Left lung (tissue), 10 donors: ENCODE data around the gene RAB35. TPM values are rescaled to one million over a fixed set of nuclear protein-coding genes. Genes with fewer than 3 reads are reported as not detected.
A peak's percentile ranks its signal among the peaks of the same experiment; 100 is the strongest.

Source experiments
- ATAC-seq: fragments of 200-7000 bp; cut with Tn5 transposase; one replicate; pipeline ENCODE4 v1.9.1; 2020; ENCODE audit warnings: moderate library complexity
- DNase-seq, 4 donors: peaks; one replicate each; pipeline ENCODE4 v3.0.0-alpha.2; 2013 to 2020
- H3K27ac ChIP-seq, 2 donors: fragments of 200-600 bp; sonication (generic) in 1 of 2; one replicate each; pipeline versions ENCODE4 v1.5.0 to v1.8.0; 2020 to 2021
- H3K27me3 ChIP-seq, 2 donors: fragments of 200-600 bp; sonication (generic) in 1 of 2; one replicate each; pipeline versions ENCODE4 v1.5.0 to v1.8.0; 2020 to 2021
- H3K36me3 ChIP-seq, 2 donors: fragments of 200-600 bp; sonication (generic) in 1 of 2; one replicate each; pipeline versions ENCODE4 v1.5.0 to v1.8.0; 2020 to 2021
- H3K4me1 ChIP-seq, 2 donors: fragments of 200-600 bp; one replicate each; pipeline ENCODE4 v1.8.0; 2021
- H3K4me3 ChIP-seq, 2 donors: fragments of 200-600 bp; sonication (generic) in 1 of 2; one replicate each; pipeline versions ENCODE4 v1.5.0 to v1.8.0; 2020 to 2021; ENCODE audit warnings: mild to moderate bottlenecking in 1 of 2
- H3K9me3 ChIP-seq, 2 donors: fragments of 200-600 bp; sonication (generic) in 1 of 2; one replicate each; pipeline versions ENCODE4 v1.5.0 to v1.8.0; 2020 to 2021
- intact Hi-C, 2 donors: fragments of 100-400 bp; cut with DNase I; formaldehyde crosslinking; loops; one replicate each; pipeline versions ENCODE4 v1.11.2 to v1.14.2; 2022
- polyA plus RNA-seq, 6 donors: library from polyadenylated mRNA; unstranded; fragments of 120-200 nt; gene quantifications; one replicate each; pipeline ENCODE4 v1.2.1, GENCODE V29; 2013; ENCODE audit not compliant: insufficient read length in 6 of 6
- total RNA-seq, 2 donors: library from RNA; stranded (reverse); fragmentation: NEBNext Ultra II Directional; extraction: Animal tissue kit (Norgen Biotek cat#: 25700); gene quantifications; one replicate each; pipeline ENCODE4 v1.2.1, GENCODE V29; 2021
- TF ChIP-seq, protein P1 (sequence below), 2 donors: fragments of 200-600 bp; sonication (generic) in 1 of 2; IDR thresholded peaks; one replicate each; pipeline versions ENCODE4 v1.5.0 to v1.8.0; 2021; ENCODE audit warnings: antibody characterized with exemption in 2 of 2
- donor health status: DM: no; HTN: yes; CAD: no.
- donor health status: DM: no; HTN: no; CAD: no.

RAB35 gene
- total and polyA plus RNA-seq, 8 donors: 35.1 to 54.2 (median 39.2) TPM

GRCh38 chr12:120072472-120073249 lies 43.9 kb downstream of the RAB35 start:
- H3K36me3 ChIP-seq: no peaks in the 10 kb centered on the region
- H3K9me3 ChIP-seq: no peaks in the 10 kb centered on the region
- no peak overlapping the region for H3K27ac ChIP-seq
- H3K4me1 ChIP-seq: no peaks in the 10 kb centered on the region
- TF ChIP-seq, protein P1, sequence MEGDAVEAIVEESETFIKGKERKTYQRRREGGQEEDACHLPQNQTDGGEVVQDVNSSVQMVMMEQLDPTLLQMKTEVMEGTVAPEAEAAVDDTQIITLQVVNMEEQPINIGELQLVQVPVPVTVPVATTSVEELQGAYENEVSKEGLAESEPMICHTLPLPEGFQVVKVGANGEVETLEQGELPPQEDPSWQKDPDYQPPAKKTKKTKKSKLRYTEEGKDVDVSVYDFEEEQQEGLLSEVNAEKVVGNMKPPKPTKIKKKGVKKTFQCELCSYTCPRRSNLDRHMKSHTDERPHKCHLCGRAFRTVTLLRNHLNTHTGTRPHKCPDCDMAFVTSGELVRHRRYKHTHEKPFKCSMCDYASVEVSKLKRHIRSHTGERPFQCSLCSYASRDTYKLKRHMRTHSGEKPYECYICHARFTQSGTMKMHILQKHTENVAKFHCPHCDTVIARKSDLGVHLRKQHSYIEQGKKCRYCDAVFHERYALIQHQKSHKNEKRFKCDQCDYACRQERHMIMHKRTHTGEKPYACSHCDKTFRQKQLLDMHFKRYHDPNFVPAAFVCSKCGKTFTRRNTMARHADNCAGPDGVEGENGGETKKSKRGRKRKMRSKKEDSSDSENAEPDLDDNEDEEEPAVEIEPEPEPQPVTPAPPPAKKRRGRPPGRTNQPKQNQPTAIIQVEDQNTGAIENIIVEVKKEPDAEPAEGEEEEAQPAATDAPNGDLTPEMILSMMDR (IDR thresholded peaks at IDR 0.05): no peak
- H3K4me3 ChIP-seq: no peak overlapping the region
- intact Hi-C loops: no loop called here
- ATAC-seq: no peak
- no peak for DNase-seq
- H3K27me3 ChIP-seq: no peaks in the 10 kb centered on the region

DNA sequence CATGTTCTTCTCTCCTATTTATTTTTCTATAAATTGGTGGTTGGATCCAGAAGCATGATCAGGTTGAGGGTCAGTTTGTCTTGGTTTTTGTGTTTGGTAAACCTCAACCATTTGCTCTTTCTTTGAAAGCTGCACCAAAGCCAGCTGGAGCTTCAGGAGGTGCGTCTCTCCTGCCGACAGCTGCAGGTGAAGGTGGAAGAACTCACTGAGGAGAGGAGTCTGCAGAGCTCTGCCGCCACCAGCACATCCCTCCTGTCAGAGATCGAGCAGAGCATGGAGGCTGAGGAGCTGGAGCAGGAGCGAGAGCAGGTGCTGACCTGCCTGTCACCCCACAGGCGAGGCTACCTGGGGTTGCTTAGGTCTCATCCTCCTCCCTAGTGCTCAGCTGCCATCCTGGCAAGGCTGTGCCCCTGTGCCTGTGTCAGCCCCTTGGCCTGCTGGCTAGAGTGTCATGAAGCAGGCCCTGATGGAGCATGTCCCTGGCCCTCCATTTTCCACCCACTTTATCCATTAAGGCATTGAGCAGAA lies 45.0 kb downstream of the RAB35 start:
- DNase-seq: no peak
- intact Hi-C loops: no loop called here
- H3K27me3 ChIP-seq: no peaks in the 10 kb centered on the region
- no peaks in the 10 kb centered on the region for H3K36me3 ChIP-seq
- H3K27ac ChIP-seq: no peak overlapping the region
- no peaks in the 10 kb centered on the region for H3K4me1 ChIP-seq
- no peaks in the 10 kb centered on the region for H3K9me3 ChIP-seq
- TF ChIP-seq, protein P1 (IDR thresholded peaks at IDR 0.05): no peak
- ATAC-seq: no peak
- H3K4me3 ChIP-seq: no peak overlapping the region

GRCh38 chr12:120069278-120069677 lies 47.3 kb downstream of the RAB35 start:
- Histone ChIP-seq H3K9me3 (no peaks in the 10 kb centered on the region), H3K4me3 (no peak overlapping the region), H3K4me1 (no peaks in the 10 kb centered on the region), H3K27ac (no peak overlapping the region), H3K27me3 (no peaks in the 10 kb centered on the region), H3K36me3 (no peaks in the 10 kb centered on the region)
- DNase-seq (no peak), ATAC-seq (no peak)
- intact Hi-C loops: no loop called here
- TF ChIP-seq, protein P1 (IDR thresholded peaks at IDR 0.05): no peak

DNA sequence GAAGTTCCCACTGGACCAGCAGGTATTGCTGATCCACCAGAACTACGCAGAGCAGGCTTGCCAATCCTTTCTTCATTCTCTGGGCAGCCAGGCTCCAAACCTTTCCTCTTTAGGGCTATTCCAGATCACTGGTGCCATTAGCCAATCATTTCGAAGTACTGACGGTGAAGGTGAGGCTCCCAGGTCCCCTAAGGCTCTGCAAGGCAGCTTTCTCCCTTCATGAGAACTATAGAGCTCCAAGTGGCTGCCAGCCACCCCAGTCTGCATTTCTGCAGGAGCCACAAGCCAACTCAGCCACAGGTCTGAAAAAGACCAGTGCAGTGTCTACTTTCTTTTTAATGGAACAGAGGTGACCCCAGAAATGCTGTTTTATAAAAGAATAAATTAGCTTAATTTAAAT lies 48.7 kb downstream of the RAB35 start:
- intact Hi-C loops: no loop called here
- Histone ChIP-seq H3K27ac (no peak overlapping the region), H3K36me3 (no peaks in the 10 kb centered on the region), H3K27me3 (no peaks in the 10 kb centered on the region), H3K4me3 (no peak overlapping the region), H3K4me1 (no peaks in the 10 kb centered on the region), H3K9me3 (no peaks in the 10 kb centered on the region)
- TF ChIP-seq, protein P1 (IDR thresholded peaks at IDR 0.05): no peak
- DNase-seq (no peak), ATAC-seq (no peak)

- ATAC-seq (peak; percentile 55), DNase-seq (no peak)
- Histone ChIP-seq H3K4me1 (no peaks in the 10 kb centered on the region), H3K27me3 (no peaks in the 10 kb centered on the region), H3K27ac (no peak overlapping the region), H3K4me3 (no peak overlapping the region), H3K36me3 (no peaks in the 10 kb centered on the region), H3K9me3 (no peaks in the 10 kb centered on the region)
- intact Hi-C loops: no loop called here
- TF ChIP-seq, protein P1 (IDR thresholded peaks at IDR 0.05): no peak
Observed at GRCh38 chr12:120067084-120067869, 49.3 kb downstream of the RAB35 start.
